GM21576 (cell line): ENCODE results near the gene DAPP1.
"Not testable (repeated sequence)": the region's sequence is repeated elsewhere in the genome, so short reads cannot be mapped to it uniquely, and the experiment has no call there.

ENCODE experiments used
- ATAC-seq: cut with Tn5 transposase; IDR thresholded peaks from one replicate; pipeline ENCODE4 v1.9.1; 2021; ENCODE audit warnings: mild to moderate bottlenecking, moderate library complexity; ENCODE audit not compliant: unreplicated experiment

The DAPP1 gene, protein sequence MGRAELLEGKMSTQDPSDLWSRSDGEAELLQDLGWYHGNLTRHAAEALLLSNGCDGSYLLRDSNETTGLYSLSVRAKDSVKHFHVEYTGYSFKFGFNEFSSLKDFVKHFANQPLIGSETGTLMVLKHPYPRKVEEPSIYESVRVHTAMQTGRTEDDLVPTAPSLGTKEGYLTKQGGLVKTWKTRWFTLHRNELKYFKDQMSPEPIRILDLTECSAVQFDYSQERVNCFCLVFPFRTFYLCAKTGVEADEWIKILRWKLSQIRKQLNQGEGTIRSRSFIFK

DNA sequence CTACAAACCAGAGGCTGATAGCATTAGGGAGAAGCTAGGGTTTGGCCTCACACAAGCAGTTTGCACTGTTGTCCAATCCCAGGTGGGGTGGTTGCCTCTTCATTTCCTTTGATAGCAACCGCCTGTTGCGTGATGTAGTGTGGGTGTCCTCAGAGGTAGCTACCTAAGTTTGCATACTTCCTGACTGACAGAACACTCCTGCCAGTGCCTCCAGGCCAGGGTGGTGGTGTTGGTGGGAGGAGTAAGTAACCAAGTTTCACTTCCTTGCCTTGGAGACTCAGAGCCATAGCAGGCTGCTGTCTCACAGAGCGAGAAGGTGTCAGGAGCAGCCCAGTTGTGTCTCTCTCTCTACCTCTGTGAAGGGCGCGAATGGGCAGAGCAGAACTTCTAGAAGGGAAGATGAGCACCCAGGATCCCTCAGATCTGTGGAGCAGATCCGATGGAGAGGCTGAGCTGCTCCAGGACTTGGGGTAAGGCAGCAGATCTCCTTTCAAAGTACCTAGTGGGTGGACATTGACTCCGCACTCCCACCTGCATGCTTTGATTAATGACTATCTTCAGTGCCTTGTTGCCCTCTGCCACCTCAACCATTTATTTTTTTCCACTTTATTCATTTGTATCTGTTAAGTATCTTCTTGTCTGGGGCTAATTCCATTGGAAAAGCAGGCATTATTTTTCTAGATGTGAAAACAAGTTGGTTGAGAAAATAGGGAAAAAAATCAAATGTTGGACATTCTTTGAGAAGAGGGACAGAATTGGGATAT is at the start of gene DAPP1:
Gene DAPP1, plus strand, starts transcription at position 283 of the 764 bp plus-strand sequence. Its CDS starts 87 bp downstream, at position 370.
- peak; percentile 94 for ATAC-seq

DNA sequence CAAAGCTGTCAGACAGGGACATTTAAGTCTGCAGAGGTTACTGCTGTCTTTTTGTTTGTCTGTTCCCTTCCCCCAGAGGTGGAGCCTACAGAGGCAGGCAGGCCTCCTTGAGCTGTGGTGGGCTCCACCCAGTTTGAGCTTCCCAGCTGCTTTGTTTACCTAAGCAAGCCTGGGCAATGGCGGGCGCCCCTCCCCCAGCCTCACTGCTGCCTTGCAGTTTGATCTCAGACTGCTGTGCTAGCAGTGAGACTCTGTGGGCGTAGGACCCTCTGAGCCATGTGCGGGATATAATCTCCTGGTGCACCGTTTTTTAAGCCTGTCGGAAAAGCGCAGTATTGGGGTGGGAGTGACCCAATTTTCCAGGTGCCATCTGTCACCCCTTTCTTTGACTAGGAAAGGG is 45.8 kb upstream of the DAPP1 start:
- not testable (repeated sequence) for ATAC-seq

- ATAC-seq = no peak
These were observed 32.7 kb upstream of the DAPP1 start for GRCh38 chr4:99783940-99784339.

GRCh38 chr4:99784842-99785241 is 31.8 kb upstream of the DAPP1 start:
- ATAC-seq = no peak

DNA sequence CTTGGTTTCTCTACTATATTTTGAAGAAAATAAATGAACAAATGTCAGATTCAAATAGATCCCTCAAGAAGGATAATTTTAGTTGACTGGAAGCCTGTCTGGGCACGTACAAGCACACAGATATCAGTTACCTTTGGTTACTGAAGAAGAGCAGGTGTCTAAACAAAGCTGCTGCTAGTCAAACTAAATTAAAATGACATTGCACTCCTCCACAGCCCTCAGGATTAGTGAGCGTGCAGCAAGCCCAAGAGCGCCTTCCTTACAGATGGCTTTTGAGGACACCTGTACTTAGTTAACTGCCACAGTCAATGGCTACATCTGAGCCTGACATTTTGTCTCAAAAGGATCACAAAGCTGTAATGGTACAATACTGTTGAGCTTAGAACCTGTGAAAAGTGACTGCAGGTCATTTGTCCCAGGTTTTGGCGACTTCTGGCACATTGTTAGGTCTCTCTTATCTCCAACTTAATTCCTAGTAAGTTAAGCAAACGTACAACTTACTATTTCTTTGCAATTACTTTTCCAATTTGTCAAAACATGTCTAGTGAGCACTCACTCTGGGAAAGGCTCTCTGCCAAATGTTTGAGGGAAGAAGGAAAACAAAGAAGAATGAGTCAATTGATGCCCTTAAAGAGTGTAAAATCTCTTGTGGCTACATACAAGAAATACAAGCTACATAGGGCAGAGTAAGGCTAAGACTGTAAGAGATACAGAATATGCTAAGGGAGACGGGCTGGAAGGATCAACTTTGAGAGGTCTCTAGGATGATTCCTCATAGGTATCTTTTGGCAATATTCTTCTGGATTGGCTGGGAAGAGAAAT is 25.6 kb upstream of the DAPP1 start:
- no peak for ATAC-seq

DNA sequence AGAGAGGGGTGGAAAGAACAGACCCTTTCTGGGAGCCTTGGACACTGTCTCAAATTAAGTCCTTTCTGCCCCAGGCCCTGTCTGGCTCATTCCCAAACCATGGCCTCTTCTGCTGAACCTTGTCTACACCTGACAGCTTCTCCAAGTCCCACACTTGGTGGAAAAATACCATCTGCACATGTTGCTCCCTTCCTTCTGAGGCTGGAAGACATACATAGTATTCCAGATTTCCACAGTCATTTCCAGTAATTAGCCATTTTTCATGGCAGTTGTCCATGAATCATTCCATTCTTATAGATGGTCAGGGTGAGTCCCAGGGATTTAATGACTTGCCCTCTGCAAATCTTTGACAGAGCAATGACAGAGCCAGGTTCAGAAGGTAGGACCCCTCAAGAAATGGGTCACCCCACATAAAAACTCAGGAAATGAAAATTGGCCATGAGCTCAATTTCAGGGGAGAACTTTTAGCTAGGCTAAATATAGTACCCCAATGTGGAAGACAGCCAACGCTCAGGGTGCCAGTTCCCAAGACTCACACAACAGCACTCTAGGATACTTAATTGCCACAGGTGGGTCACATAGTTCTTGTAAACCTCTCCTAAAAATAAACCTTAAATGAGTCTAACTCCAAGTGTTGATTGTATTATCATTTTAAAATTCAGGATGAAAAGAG is 16.2 kb upstream of the DAPP1 start:
- ATAC-seq = no peak

- no peak for ATAC-seq
These were observed 15.5 kb upstream of the DAPP1 start for GRCh38 chr4:99801005-99801699.

DNA sequence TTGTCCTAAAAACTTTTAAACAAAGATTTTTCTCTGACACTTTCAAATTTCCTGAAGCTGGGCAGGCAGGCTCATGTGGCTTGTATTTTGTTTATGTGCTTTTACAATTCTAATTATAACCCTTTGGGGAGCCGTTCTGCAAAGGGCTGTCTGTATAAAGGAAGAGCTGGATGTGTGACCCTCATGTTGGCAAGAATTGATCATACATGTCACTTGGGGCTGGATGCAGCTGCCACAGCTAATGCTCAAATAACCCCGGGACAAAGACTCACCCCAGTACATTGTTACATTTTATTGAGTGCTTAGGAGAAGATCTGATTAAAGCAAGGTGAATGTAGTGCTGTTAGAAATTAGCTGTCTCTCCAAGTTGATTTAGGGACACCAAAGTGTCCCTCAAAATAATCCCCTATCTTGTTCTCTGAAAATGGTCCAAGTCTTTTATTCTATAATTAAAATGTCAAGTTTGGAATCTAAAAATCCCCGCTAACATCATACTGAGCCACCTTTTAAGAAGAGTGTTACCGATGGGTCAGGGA is 13.0 kb upstream of the DAPP1 start:
- ATAC-seq = no peak

DNA sequence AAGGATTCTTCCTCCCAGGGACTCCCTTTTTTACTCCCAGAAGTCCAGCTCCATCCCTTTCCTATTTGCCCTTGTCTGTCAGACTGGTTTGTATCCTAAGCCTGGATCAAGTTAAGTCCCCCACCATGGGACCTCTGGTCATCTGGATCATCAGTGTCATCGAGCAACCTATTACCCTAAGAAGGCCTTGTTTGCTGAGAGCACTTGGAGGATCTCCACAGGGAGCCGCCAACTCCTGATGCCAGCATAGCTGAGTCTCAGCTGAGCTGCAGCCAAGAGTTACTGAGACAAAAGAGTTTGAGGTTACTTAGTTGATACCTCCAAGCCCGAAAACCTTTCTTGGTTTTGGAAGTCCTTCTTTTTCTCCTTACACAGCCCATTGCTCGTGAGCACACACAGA is 10.1 kb upstream of the DAPP1 start:
- ATAC-seq = no peak

DNA sequence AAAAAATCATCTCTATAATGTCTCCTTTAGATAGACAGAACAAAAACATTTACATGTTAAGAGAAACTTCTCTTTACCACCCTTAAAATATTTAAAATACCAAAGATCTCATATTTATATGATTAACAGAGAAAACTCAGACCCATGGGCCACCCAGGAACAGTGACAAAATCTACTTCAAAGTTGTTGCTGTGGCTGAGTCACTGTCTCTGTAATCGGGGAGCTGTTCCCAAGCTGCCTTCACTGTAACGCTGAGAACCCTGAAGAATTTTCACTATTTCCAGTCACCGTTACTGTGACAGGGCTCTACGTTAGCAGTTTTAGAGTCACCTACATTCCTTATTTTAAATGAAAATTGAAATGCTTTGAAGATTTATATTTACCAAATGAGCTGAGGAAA is 9.0 kb upstream of the DAPP1 start:
- ATAC-seq = no peak

- ATAC-seq = peak; percentile 93
These were observed 8.3 kb upstream of the DAPP1 start for GRCh38 chr4:99808260-99808857.

DNA sequence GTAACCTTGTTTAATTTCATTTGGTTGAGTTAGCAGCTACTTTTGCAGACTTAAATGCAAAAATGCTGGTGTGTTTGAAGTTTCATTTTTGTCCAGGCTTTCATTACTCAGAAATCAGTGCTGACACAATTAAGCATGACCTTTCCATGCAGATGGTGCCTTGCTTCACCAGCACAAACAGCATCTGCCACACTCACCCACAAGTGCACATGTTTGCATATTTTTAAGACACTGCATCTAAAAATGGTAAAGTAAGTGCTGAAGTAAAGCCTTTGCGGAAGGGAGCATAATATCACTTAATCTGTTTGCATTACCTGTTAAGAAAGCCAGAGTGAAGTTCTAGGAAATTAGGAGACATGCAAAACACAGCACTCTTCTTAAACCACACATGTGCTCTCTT is 7.3 kb upstream of the DAPP1 start:
- ATAC-seq = no peak

DNA sequence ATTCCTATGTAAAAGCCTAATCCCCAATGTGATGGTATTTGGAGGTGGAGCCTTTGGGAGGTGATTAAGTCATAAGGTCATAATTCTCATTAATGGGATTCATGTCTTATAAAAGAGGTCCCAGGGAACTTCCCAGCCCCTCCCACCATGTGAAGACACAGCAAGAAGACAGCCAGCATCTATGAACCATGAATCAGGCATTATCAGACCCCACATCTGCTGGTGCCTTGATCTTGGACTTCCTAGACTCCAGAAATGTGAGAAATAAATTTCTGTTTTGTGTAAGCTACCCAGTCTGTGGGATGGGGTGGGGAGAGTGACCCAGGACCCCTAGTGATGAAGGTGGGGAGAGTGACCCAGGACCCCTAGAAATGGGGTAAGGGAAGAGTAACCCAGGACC is 6.1 kb upstream of the DAPP1 start:
- ATAC-seq = no peak

GRCh38 chr4:99811117-99811516 is 5.5 kb upstream of the DAPP1 start:
- ATAC-seq = no peak

DNA sequence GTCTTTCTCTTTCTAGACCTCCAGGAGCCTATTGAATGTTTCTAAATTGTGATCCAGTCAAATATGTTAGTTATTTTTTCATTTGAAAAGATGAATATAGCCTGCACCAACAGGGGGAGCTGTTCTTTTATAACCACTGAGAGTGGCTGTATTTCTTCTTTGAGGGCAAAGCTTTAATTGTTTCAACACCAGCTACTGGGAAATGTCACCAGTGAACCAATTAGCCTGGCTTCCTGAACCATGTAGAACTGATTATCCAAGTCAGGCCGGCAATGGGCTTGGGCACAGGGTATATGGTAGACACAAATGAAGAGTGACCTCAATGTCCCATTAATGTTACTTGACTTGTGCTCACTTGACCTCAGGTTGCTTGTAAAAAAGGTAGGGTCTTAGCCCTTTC is 4.8 kb upstream of the DAPP1 start:
- ATAC-seq = no peak

GRCh38 chr4:99815597-99816011 is 1.0 kb upstream of the DAPP1 start:
- ATAC-seq = no peak

- ATAC-seq = peak; percentile 21
These were observed 773 bp downstream of the DAPP1 start for GRCh38 chr4:99817309-99817890.

GRCh38 chr4:99818661-99819060 is 2.0 kb downstream of the DAPP1 start:
- no peak for ATAC-seq

- peak; percentile 83 for ATAC-seq
These were observed 5.4 kb downstream of the DAPP1 start for GRCh38 chr4:99821918-99822503.
